Head of caudate nucleus (tissue), 42 donors: ENCODE results near the gene FER.
"Not testable (repeated sequence)": the region's sequence is repeated elsewhere in the genome, so short reads cannot be mapped to it uniquely, and the experiment has no call there.

Experiments
- DNase-seq, 42 donors: peaks; one replicate each; pipeline versions ENCODE4 v3.0.0 to v3.0.0-alpha.2; 2020 to 2021; ENCODE audit warnings: mixed read lengths in 7 of 42
- intact Hi-C: fragments of 100-400 bp; cut with DNase I; formaldehyde crosslinking; loops from one replicate; pipeline ENCODE4 v1.15.0; 2022

The FER gene

GRCh38 chr5:108857905-108858304, 110.2 kb downstream of the FER start:
- intact Hi-C loops: no loop called here

DNA sequence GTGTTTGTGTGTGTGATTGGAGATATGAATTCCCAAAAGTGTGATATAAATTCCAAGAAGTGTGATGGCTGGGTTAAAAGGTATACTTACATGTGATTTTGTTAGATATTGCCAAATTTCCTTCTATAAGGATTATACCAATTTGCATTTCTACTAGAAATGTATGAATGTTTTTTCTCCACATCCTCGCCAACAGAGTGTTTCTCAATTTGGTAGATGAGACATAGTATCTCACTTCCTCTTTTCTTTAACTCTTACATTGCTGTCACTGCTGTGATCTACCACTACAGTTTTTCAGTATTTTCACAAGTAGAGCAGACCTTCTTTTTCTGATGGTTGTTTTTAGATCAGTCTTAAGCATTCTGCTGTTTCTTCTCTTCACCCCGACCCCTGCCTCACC, 111.3 kb downstream of the FER start:
- intact Hi-C loops: no loop called here
- no peak for DNase-seq

More at GRCh38 chr5:108857905-108858304, 110.2 kb downstream of the FER start:
- no peak for DNase-seq

- DNase-seq: no peak
- intact Hi-C loops: no loop called here
Observed at GRCh38 chr5:108862211-108862610, 114.5 kb downstream of the FER start.

DNA sequence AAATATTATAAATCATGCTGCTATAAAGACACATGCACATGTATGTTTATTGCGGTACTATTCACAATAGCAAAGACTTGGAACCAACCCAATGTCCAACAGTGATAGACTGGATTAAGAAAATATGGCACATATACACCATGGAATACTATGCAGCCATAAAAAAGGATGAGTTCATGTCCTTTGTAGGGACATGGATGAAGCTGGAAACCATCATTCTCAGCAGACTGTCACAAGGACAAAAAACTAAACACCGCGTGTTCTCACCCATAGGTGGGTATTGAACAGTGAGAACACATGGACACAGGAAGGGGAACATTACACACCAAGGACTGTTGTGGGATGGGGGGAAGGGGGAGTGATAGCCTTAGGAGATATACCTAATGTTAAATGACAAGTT, 118.4 kb downstream of the FER start:
- intact Hi-C loops, DNase-seq: not testable (repeated sequence)

DNA sequence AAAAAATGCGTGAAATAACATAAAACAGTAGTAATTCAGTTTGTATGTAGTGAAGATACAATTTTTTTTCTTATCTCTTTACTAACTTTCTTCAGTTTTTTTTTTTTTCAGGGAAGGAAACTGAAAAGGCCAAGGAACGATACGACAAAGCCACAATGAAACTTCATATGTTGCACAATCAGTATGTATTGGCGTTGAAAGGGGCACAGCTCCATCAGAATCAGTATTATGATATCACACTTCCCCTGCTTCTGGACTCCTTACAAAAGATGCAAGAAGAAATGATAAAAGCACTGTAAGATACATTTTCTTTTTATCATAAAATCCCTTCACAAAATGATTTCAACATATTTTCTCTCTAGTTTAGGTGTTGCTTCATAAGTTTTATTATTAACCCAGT, 120.0 kb downstream of the FER start:
- intact Hi-C loops: no loop called here
- DNase-seq: no peak

GRCh38 chr5:108869066-108869465, 121.4 kb downstream of the FER start:
- intact Hi-C loops: no loop called here
- DNase-seq: no peak

DNA sequence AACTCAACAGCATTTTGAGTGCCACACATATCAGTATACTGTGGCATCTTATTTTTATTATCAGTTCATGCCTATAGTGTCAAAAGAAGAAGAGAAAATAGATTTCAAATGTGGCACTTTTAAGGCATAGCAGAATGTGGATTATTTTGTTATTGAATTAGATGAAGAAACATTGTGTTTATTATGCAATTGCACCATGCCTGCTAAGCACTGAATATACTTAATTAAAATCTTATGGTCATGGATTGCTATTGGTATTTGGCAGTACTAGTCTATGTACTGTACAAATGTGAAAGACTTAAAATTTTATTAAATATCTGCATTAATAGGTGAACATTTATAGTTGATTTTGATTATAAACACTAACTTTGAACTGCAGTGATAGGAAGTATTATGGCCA, 128.8 kb downstream of the FER start:
- DNase-seq: no peak
- intact Hi-C loops: no loop called here

DNA sequence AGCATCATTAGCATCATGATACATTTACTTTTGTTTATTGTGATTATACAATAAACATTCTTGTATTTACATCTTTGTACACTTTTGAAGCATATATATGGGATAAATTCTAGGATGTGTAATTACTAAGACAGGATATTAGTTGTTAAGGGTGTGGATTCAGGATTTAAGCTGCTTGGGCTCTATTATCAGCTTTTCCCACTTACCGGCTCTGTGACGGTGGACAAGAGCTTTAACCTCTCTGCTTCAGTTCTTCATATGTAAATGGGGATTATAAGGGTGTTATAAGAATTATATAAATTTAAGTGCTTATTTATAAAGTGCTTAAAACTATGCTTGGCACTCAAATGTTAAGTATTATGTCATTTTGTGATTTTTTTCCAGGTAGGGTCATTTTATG, 131.1 kb downstream of the FER start:
- intact Hi-C loops: no loop called here
- DNase-seq: no peak

DNA sequence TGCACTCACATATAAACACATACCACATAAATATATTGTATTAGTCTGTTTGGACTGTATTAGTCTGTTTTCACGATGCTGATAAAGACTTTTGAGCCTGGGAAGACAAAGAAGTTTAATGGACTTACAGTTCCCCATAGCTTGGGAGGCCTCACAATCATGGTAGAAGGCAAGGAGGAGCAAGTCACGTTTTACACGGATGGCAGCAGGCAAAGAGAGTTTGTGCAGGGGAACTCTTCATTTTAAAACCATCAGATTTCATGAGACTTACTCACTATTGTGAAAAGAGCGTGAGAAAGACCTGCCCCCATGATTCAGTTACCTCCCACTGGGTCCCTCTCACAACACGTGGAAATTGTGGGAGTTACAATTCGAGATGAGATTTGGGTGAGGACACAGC, 133.4 kb downstream of the FER start:
- intact Hi-C loops: no loop called here
- DNase-seq: no peak

DNA sequence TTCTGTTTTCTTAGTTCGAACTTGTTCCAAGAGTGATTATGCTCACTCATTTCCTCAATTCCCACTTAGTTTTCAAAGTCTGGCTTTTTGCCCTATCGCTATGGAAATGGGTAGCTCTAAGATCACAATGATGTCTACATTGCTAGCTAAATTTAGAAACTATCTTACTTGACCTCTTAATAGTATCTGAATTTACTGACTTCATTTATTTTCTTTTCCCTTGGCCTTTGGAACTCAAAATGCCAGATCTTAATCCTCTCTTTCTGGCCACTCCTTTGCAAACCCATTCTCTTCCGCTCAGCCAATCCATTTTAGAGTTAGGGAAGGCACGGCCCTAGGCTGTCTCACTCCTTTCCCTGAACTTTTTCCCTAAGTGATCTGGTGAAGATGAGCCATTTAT, 137.0 kb downstream of the FER start:
- no peak for DNase-seq
- intact Hi-C loops: no loop called here

DNA sequence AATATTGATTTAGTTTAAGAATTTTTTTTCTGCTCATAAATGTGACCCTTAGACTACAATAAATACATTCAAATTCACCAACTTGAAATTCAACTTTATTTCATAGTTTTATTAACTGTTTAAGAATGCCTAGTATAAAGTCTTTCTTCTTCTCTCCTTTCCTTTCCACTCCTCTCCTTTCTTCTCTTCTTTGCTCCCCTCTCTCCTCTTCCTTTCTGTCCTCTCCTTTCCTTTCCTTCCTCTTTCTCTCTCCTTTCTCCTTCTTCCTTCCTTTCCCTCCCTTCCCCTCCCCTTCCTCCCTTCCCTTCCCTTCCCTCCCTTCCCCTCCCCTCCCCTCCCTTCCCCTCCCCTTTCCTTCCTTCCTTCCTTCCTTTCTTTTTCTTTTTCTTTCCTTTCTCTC, 150.6 kb downstream of the FER start:
- intact Hi-C loops: no loop called here
- DNase-seq: no peak

- intact Hi-C loops: no loop called here
- no peak for DNase-seq
Observed at GRCh38 chr5:108898707-108899106, 151.0 kb downstream of the FER start.

GRCh38 chr5:108899244-108899643, 151.5 kb downstream of the FER start:
- intact Hi-C loops, DNase-seq: not testable (repeated sequence)

- no peak for DNase-seq
- intact Hi-C loops: no loop called here
Observed at GRCh38 chr5:108900668-108901067, 153.0 kb downstream of the FER start.

- intact Hi-C loops: no loop called here
- DNase-seq: no peak
Observed at GRCh38 chr5:108905805-108906204, 158.1 kb downstream of the FER start.

- intact Hi-C loops: no loop called here
- DNase-seq: no peak
Observed at GRCh38 chr5:108910627-108911026, 162.9 kb downstream of the FER start.

DNA sequence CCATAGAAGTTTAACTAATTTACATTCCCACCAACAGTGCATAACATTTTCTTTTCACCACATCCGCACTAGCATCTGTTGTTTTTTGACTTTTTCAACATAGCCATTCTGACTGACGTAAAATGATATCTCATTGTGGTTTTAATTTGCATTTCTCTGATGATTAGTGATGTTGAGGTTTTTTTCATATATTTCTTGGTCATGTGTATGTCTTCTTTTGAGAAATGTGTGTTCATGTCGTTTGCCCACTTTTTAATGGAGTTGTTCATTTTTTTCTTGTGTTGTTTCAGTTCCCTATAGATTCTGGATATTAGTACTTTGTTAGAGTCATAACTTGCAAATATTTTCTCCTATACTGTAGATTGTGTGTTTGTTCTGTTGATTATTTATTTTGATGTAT, 163.4 kb downstream of the FER start:
- intact Hi-C loops: no loop called here

DNA sequence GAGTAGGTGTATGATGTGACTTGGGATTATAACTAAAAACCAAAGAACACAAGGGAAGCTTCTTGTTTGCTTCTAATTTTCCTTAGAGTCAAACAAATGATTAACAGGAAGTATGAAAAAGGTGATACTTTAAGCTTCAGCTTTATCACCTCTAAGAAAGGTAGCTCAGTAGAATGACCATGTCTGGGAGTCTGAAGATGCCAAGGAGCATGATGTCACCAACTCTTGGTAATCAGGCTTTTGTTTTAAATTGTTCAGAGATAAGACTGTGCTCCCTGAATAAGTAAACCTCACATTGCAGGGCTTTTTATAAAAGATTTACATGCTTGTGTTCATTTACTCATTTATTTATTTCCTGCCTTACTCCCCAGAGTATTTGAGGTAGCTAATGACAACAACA, 169.9 kb downstream of the FER start:
- no peak for DNase-seq

More for the DNA sequence above, 163.4 kb downstream of the FER start:
- DNase-seq: no peak

DNA sequence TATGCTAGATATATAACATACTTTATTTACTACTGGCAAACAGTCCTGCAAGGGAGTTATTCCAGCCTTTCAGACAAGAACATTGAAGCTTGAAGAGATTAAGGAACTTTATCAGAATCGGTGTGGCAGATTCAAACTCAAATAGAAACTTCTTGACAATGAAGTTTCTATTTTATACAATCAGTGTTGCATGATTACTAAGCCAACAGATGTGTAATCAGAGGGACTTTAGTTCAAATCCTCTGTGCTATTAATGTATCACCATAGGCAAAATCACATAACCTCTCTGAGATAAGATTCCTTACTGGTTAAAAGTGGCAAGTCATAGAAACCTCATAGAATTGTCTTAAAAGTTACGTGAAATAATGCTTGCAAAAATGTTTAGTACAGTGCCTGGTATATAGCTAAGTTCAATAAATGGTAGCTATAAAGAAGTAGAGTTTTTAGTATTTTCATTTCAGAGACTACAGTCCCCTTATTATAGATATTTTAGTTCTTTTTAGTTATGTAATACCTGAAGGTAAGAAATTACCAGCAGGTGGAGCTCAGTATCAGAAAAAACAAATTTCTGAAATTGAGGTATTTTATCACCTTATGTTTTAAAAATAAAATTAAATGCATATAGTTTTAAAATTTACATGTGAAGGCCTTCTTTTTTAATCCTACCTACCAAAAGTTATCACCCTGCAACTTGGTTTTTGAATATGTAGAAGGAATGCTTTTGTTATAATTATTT, 172.1 kb downstream of the FER start:
- no peak for DNase-seq
- intact Hi-C loops: no loop called here

More for the DNA sequence above, 169.9 kb downstream of the FER start:
- intact Hi-C loops: no loop called here

GRCh38 chr5:108924457-108924961, 176.8 kb downstream of the FER start:
- intact Hi-C loops: no loop called here
- no peak for DNase-seq

- DNase-seq: no peak
- intact Hi-C loops: no loop called here
Observed at GRCh38 chr5:108925073-108925472, 177.4 kb downstream of the FER start.
